WTC11 (cell line): ENCODE results near the gene WFS1. TPM values are rescaled to one million over a fixed set of nuclear protein-coding genes. Genes with fewer than 3 reads are reported as not detected.

Experiments
- ATAC-seq: fragments of 200-7000 bp; cut with Tn5 transposase; 2 replicates; pipeline ENCODE4 v1.10.0; 2021; ENCODE audit warnings: mild to moderate bottlenecking, moderate library complexity
- CTCF ChIA-PET: fragments of 300-600 bp; sonication (Branson Sonifier 250); formaldehyde crosslinking; loops from one replicate; lab custom pipeline; 2021; ENCODE audit warnings: antibody characterized with exemption; lab: Charles Lee
- POLR2A ChIA-PET: fragments of 350-600 bp; sonication (Branson Sonifier 250); formaldehyde crosslinking; loops from one replicate; lab custom pipeline; 2021; ENCODE audit warnings: antibody characterized with exemption; lab: Charles Lee
- DNase-seq: peaks from one replicate; pipeline ENCODE4 v3.0.0; 2021; ENCODE audit warnings: low spot score
- H3K27ac Mint-ChIP-seq: 2 replicates; pipeline ENCODE4 v1.8.0; 2021; ENCODE audit warnings: mixed read lengths
- H3K27me3 Mint-ChIP-seq: 2 replicates; pipeline ENCODE4 v1.8.0; 2021; ENCODE audit warnings: low read depth, mild to moderate bottlenecking, moderate library complexity, mixed read lengths
- H3K36me3 Mint-ChIP-seq: 2 replicates; pipeline ENCODE4 v1.8.0; 2021; ENCODE audit warnings: mixed read lengths
- H3K4me1 Mint-ChIP-seq: 2 replicates; pipeline ENCODE4 v1.8.0; 2022; ENCODE audit warnings: mixed read lengths
- H3K4me3 Mint-ChIP-seq: 2 replicates; pipeline ENCODE4 v1.8.0; 2021; ENCODE audit warnings: mild to moderate bottlenecking, moderate library complexity, mixed read lengths
- H3K9me3 Mint-ChIP-seq: 2 replicates; pipeline ENCODE4 v1.8.0; 2021; ENCODE audit warnings: mixed read lengths
- ATF1 ChIP-seq: sonication (generic); formaldehyde crosslinking; IDR thresholded peaks from 2 replicates; pipeline ENCODE4 v1.8.1; 2023; ENCODE audit warnings: mild to moderate bottlenecking, moderate library complexity, missing genetic modification reagents
- CREB1 ChIP-seq: sonication (generic); formaldehyde crosslinking; IDR thresholded peaks from 2 replicates; pipeline ENCODE4 v1.8.0; 2023; ENCODE audit warnings: mild to moderate bottlenecking, missing genetic modification reagents
- EMX1 ChIP-seq: fragments of 250-450 bp; sonication (Bioruptor Pico); IDR thresholded peaks from 2 replicates; pipeline ENCODE4 v1.8.0; 2021; ENCODE audit warnings: mild to moderate bottlenecking
- FOXK1 ChIP-seq: sonication (generic); formaldehyde crosslinking; IDR thresholded peaks from 2 replicates; pipeline ENCODE4 v1.8.0; 2022; ENCODE audit warnings: mild to moderate bottlenecking, moderate library complexity, missing genetic modification reagents
- PRRX2 ChIP-seq: fragments of 250-450 bp; sonication (Bioruptor Pico); IDR thresholded peaks from 2 replicates; pipeline ENCODE4 v1.8.0; 2021; ENCODE audit warnings: mild to moderate bottlenecking
- SMAD3 ChIP-seq: sonication (generic); formaldehyde crosslinking; IDR thresholded peaks from 2 replicates; pipeline ENCODE4 v1.8.0; 2022; ENCODE audit warnings: missing genetic modification reagents, mild to moderate bottlenecking, borderline replicate concordance
- ZNF416 ChIP-seq: fragments of 250-450 bp; sonication (Bioruptor Pico); IDR thresholded peaks from 2 replicates; pipeline ENCODE4 v1.9.0; 2021; ENCODE audit warnings: mild to moderate bottlenecking, inconsistent platforms
- ZNF671 ChIP-seq: fragments of 250-450 bp; sonication (Bioruptor Pico); IDR thresholded peaks from 2 replicates; pipeline ENCODE4 v1.8.0; 2021; ENCODE audit warnings: mild to moderate bottlenecking
- total RNA-seq: library from RNA; stranded (reverse); gene quantifications from 3 replicates; pipeline ENCODE4 v1.2.3, GENCODE V29; 2021
- TF ChIP-seq, protein P1 (sequence below): sonication (generic); formaldehyde crosslinking; IDR thresholded peaks from 2 replicates; pipeline ENCODE4 v1.8.1; 2023; ENCODE audit warnings: mild to moderate bottlenecking, missing genetic modification reagents, borderline replicate concordance
- TF ChIP-seq, protein P2 (sequence below): fragments of 250-450 bp; sonication (Bioruptor Pico); IDR thresholded peaks from 2 replicates; pipeline ENCODE4 v1.9.0; 2021; ENCODE audit warnings: mild to moderate bottlenecking, borderline replicate concordance
- TF ChIP-seq, protein P3 (sequence below): fragments of 250-450 bp; sonication (Bioruptor Pico); IDR thresholded peaks from 2 replicates; pipeline ENCODE4 v1.9.0; 2021; ENCODE audit warnings: moderate library complexity, mild to moderate bottlenecking, inconsistent platforms, borderline replicate concordance
- TF ChIP-seq, protein P4 (sequence below): sonication (generic); formaldehyde crosslinking; IDR thresholded peaks from 2 replicates; pipeline ENCODE4 v1.8.0; 2023; ENCODE audit warnings: missing genetic modification reagents
- TF ChIP-seq, protein P5 (sequence below): sonication (generic); formaldehyde crosslinking; IDR thresholded peaks from 2 replicates; pipeline ENCODE4 v1.8.1; 2023; ENCODE audit warnings: mild to moderate bottlenecking, missing genetic modification reagents, moderate library complexity
- TF ChIP-seq, protein P6 (sequence below): sonication (generic); formaldehyde crosslinking; IDR thresholded peaks from 2 replicates; pipeline ENCODE4 v1.8.1; 2023; ENCODE audit warnings: mild to moderate bottlenecking, missing genetic modification reagents
- TF ChIP-seq, protein P7 (sequence below): sonication (generic); formaldehyde crosslinking; IDR thresholded peaks from 2 replicates; pipeline ENCODE4 v1.8.1; 2023; ENCODE audit warnings: mild to moderate bottlenecking, missing genetic modification reagents, moderate library complexity

WFS1 gene
- total RNA-seq, 1 experiment from 2014 or later, result 34.7 TPM

DNA sequence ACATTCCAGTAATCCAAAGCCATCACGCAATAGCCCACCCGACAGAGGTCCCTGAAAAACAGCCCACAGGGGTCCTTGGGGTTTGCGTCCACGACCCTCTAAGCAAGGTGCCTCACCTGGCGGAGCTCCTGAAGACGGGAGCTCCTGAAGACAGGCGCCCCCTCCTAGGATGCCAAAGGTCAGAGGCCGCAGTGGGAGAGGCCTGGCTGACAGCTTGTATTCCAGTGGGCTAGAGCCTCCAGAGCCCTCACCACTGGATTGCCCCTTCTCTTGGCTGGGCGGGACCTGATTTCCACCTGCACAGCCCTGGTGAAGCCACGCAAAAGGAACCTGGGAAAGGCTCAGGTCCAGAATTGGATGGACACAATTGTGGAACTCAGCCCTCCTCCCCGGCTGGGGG, 29.7 kb upstream of the WFS1 start:
- CTCF ChIA-PET, result interaction anchor here (0.7 to 1.3 kb wide), 4 partner anchors 10 to 92 kb away, joined by 3 to 5 read pairs (median 4); no protein-coding TSS in a partner anchor

DNA sequence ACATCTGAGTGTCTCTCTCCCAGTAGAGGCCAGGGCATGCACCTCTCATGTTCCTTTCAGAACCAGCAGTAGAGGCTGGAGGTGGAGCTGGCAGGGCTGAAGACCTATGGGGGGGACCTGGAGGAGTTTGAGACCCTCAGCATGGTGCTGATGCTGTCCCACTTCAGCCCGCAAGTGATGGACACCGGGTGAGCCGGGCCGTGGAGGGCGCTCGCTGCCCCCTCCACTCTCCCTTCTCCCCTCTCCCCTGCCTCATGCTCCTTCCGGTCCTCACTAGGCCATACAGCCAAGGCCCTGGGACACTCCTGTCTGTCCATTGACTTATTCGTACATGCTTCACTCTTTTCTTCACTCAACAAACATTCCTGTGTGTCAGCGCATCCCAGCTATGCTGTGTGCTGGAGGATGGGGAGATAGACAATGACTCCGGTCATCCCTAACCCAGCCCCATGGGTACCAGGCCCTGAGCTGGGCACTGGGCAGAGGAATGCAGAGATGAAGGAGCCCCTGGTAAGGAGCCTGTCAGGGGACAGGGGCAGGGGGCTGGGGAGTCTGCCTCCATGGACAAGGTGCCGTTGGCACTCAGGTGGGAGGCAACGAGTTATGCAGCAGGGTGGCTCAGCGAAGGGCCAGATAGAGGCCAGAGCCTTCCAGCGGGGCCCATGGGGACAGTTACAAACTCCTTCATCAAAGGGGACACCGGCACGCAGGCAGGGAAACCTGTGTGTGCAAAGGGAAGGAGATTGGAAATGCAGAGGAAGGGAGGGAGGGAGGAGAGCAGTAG, 28.4 kb upstream of the WFS1 start:
- DNase-seq (no peak), ATAC-seq (no peak)
- H3K9me3 Mint-ChIP-seq, result peaks cover 17% of the 10 kb centered on the region
- H3K27ac Mint-ChIP-seq, result no peak overlapping the region
- peaks cover 7% of the 10 kb centered on the region for H3K4me1 Mint-ChIP-seq
- CTCF ChIA-PET, result interaction anchor here (1.1 kb wide), 1 partner anchor 86 kb away, joined by 3 read pairs; no protein-coding TSS in a partner anchor
- no peak overlapping the region for H3K4me3 Mint-ChIP-seq
- peaks cover 33% of the 10 kb centered on the region for H3K27me3 Mint-ChIP-seq
- POLR2A ChIA-PET, result no interaction called here
- H3K36me3 Mint-ChIP-seq, result peaks cover 12% of the 10 kb centered on the region
- TF ChIP-seq, protein P1, sequence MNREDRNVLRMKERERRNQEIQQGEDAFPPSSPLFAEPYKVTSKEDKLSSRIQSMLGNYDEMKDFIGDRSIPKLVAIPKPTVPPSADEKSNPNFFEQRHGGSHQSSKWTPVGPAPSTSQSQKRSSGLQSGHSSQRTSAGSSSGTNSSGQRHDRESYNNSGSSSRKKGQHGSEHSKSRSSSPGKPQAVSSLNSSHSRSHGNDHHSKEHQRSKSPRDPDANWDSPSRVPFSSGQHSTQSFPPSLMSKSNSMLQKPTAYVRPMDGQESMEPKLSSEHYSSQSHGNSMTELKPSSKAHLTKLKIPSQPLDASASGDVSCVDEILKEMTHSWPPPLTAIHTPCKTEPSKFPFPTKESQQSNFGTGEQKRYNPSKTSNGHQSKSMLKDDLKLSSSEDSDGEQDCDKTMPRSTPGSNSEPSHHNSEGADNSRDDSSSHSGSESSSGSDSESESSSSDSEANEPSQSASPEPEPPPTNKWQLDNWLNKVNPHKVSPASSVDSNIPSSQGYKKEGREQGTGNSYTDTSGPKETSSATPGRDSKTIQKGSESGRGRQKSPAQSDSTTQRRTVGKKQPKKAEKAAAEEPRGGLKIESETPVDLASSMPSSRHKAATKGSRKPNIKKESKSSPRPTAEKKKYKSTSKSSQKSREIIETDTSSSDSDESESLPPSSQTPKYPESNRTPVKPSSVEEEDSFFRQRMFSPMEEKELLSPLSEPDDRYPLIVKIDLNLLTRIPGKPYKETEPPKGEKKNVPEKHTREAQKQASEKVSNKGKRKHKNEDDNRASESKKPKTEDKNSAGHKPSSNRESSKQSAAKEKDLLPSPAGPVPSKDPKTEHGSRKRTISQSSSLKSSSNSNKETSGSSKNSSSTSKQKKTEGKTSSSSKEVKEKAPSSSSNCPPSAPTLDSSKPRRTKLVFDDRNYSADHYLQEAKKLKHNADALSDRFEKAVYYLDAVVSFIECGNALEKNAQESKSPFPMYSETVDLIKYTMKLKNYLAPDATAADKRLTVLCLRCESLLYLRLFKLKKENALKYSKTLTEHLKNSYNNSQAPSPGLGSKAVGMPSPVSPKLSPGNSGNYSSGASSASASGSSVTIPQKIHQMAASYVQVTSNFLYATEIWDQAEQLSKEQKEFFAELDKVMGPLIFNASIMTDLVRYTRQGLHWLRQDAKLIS (CRISPR knock-in tag), result no peak
- TF ChIP-seq ZNF416 (CRISPR knock-in tag) (no peak), CREB1 (CRISPR knock-in tag) (no peak)
- TF ChIP-seq, protein P2, sequence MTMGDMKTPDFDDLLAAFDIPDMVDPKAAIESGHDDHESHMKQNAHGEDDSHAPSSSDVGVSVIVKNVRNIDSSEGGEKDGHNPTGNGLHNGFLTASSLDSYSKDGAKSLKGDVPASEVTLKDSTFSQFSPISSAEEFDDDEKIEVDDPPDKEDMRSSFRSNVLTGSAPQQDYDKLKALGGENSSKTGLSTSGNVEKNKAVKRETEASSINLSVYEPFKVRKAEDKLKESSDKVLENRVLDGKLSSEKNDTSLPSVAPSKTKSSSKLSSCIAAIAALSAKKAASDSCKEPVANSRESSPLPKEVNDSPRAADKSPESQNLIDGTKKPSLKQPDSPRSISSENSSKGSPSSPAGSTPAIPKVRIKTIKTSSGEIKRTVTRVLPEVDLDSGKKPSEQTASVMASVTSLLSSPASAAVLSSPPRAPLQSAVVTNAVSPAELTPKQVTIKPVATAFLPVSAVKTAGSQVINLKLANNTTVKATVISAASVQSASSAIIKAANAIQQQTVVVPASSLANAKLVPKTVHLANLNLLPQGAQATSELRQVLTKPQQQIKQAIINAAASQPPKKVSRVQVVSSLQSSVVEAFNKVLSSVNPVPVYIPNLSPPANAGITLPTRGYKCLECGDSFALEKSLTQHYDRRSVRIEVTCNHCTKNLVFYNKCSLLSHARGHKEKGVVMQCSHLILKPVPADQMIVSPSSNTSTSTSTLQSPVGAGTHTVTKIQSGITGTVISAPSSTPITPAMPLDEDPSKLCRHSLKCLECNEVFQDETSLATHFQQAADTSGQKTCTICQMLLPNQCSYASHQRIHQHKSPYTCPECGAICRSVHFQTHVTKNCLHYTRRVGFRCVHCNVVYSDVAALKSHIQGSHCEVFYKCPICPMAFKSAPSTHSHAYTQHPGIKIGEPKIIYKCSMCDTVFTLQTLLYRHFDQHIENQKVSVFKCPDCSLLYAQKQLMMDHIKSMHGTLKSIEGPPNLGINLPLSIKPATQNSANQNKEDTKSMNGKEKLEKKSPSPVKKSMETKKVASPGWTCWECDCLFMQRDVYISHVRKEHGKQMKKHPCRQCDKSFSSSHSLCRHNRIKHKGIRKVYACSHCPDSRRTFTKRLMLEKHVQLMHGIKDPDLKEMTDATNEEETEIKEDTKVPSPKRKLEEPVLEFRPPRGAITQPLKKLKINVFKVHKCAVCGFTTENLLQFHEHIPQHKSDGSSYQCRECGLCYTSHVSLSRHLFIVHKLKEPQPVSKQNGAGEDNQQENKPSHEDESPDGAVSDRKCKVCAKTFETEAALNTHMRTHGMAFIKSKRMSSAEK (CRISPR knock-in tag), result no peak

More for the DNA sequence above, 29.7 kb upstream of the WFS1 start:
- Mint-ChIP-seq H3K27ac (no peak overlapping the region), H3K4me3 (no peak overlapping the region), H3K27me3 (peaks cover 25% of the 10 kb centered on the region), H3K9me3 (peaks cover 16% of the 10 kb centered on the region), H3K4me1 (peaks cover 4% of the 10 kb centered on the region), H3K36me3 (peaks cover 12% of the 10 kb centered on the region)
- TF ChIP-seq EMX1 (no peak), PRRX2 (no peak), ATF1 (CRISPR knock-in tag) (no peak), SMAD3 (CRISPR knock-in tag) (no peak), ZNF671 (CRISPR knock-in tag) (no peak), FOXK1 (CRISPR knock-in tag) (no peak)
- TF ChIP-seq, protein P3, sequence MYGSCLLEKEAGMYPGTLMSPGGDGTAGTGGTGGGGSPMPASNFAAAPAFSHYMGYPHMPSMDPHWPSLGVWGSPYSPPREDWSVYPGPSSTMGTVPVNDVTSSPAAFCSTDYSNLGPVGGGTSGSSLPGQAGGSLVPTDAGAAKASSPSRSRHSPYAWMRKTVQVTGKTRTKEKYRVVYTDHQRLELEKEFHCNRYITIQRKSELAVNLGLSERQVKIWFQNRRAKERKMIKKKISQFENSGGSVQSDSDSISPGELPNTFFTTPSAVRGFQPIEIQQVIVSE (CRISPR knock-in tag), result no peak
- TF ChIP-seq, protein P2 (CRISPR knock-in tag), result no peak
- TF ChIP-seq, protein P4, sequence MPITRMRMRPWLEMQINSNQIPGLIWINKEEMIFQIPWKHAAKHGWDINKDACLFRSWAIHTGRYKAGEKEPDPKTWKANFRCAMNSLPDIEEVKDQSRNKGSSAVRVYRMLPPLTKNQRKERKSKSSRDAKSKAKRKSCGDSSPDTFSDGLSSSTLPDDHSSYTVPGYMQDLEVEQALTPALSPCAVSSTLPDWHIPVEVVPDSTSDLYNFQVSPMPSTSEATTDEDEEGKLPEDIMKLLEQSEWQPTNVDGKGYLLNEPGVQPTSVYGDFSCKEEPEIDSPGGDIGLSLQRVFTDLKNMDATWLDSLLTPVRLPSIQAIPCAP (CRISPR knock-in tag), result no peak
- TF ChIP-seq, protein P5, sequence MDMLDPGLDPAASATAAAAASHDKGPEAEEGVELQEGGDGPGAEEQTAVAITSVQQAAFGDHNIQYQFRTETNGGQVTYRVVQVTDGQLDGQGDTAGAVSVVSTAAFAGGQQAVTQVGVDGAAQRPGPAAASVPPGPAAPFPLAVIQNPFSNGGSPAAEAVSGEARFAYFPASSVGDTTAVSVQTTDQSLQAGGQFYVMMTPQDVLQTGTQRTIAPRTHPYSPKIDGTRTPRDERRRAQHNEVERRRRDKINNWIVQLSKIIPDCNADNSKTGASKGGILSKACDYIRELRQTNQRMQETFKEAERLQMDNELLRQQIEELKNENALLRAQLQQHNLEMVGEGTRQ (CRISPR knock-in tag), result no peak
- TF ChIP-seq, protein P6, sequence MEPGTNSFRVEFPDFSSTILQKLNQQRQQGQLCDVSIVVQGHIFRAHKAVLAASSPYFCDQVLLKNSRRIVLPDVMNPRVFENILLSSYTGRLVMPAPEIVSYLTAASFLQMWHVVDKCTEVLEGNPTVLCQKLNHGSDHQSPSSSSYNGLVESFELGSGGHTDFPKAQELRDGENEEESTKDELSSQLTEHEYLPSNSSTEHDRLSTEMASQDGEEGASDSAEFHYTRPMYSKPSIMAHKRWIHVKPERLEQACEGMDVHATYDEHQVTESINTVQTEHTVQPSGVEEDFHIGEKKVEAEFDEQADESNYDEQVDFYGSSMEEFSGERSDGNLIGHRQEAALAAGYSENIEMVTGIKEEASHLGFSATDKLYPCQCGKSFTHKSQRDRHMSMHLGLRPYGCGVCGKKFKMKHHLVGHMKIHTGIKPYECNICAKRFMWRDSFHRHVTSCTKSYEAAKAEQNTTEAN (CRISPR knock-in tag), result no peak
- TF ChIP-seq, protein P7, sequence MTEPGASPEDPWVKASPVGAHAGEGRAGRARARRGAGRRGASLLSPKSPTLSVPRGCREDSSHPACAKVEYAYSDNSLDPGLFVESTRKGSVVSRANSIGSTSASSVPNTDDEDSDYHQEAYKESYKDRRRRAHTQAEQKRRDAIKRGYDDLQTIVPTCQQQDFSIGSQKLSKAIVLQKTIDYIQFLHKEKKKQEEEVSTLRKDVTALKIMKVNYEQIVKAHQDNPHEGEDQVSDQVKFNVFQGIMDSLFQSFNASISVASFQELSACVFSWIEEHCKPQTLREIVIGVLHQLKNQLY (CRISPR knock-in tag), result no peak
- no peak for DNase-seq
- POLR2A ChIA-PET, result no interaction called here
- ATAC-seq, result peak; percentile 24; the same call in 1 of the 2 replicates
